ENCODE measurements around the gene CHURC1.

- TF ChIP-seq CTCF (IDR thresholded peaks at IDR 0.05), result peak; percentile 21
- peak; percentile 44 for TF ChIP-seq EZH2 (IDR thresholded peaks at IDR 0.05)
These were observed 33.8 kb upstream of the CHURC1 start for GRCh38 chr14:64880221-64881121.

All from neural progenitor cell (in vitro differentiated cells).